OCI-LY3 (cell line): ENCODE measurements around the gene ADAP1.

Source experiments
- H2AFZ ChIP-seq: fragments of 200-600, 300-600 bp; shearing (Covaris generic); 2 replicates; pipeline ENCODE4 v1.6.0; 2014; ENCODE audit warnings: antibody characterized with exemption, low read depth, low read length
- H3K27ac ChIP-seq: fragments of 200-600, 300-600 bp; sonication (generic); 2 replicates; pipeline ENCODE4 v1.5.1; 2014; ENCODE audit warnings: mild to moderate bottlenecking, low read length, moderate library complexity, mixed read lengths
- H3K27me3 ChIP-seq: fragments of 200-600, 300-600 bp; sonication (generic); 2 replicates; pipeline ENCODE4 v1.6.1; 2014; ENCODE audit warnings: low read depth, low read length, mixed read lengths
- H3K36me3 ChIP-seq: fragments of 200-600, 300-600 bp; sonication (generic); replicated peaks from 2 replicates; pipeline ENCODE3; 2014; ENCODE audit warnings: low read depth, low read length, mixed read lengths
- H3K4me1 ChIP-seq: fragments of 300-600, 200-600 bp; sonication (generic); 2 replicates; pipeline ENCODE4 v1.6.1; 2014; ENCODE audit warnings: low read length, mixed read lengths
- H3K4me2 ChIP-seq: fragments of 200-600, 300-600 bp; sonication (generic); 2 replicates; pipeline ENCODE4 v1.6.1; 2014; ENCODE audit warnings: low read length, mixed read lengths
- H3K4me3 ChIP-seq: fragments of 300-600, 200-600 bp; sonication (generic); 2 replicates; pipeline ENCODE4 v1.5.1; 2014; ENCODE audit warnings: antibody characterized with exemption, mild to moderate bottlenecking, low read length, moderate library complexity
- H3K79me2 ChIP-seq: fragments of 300-600, 200-600 bp; shearing (Covaris generic); 2 replicates; pipeline ENCODE4 v1.6.1; 2014; ENCODE audit warnings: mild to moderate bottlenecking, low read length, mixed read lengths
- H3K9ac ChIP-seq: fragments of 300-600, 200-600 bp; shearing (Covaris generic); 2 replicates; pipeline ENCODE4 v1.6.0; 2014; ENCODE audit warnings: mild to moderate bottlenecking, low read length, moderate library complexity
- H3K9me3 ChIP-seq: fragments of 200-600, 300-600 bp; shearing (Covaris generic); 2 replicates; pipeline ENCODE4 v1.6.1; 2014; ENCODE audit warnings: low read length, mixed read lengths; ENCODE audit not compliant: insufficient read depth
- H4K20me1 ChIP-seq: fragments of 200-600, 300-600 bp; sonication (generic); 2 replicates; pipeline ENCODE4 v1.6.1; 2016; ENCODE audit warnings: low read length, mixed read lengths; ENCODE audit not compliant: insufficient read depth
- EZH2phosphoT487 ChIP-seq: fragments of 200-600 bp; shearing (Covaris generic); IDR thresholded peaks from 2 replicates; pipeline ENCODE4 v1.6.1; 2018; ENCODE audit warnings: antibody characterized with exemption, mixed run types, low read depth
- TF ChIP-seq, protein P1 (sequence below): fragments of 200-600, 300-600 bp; sonication (generic); IDR thresholded peaks from 2 replicates; pipeline ENCODE4 v1.5.1; 2014; ENCODE audit warnings: antibody characterized with exemption, low read length, low read depth

The ADAP1 gene

GRCh38 chr7:877312-878232 lies 76.9 kb downstream of the ADAP1 start:
- no peaks in the 10 kb centered on the region for H3K27me3 ChIP-seq
- peaks cover 12% of the 10 kb centered on the region for H4K20me1 ChIP-seq
- TF ChIP-seq, protein P1, sequence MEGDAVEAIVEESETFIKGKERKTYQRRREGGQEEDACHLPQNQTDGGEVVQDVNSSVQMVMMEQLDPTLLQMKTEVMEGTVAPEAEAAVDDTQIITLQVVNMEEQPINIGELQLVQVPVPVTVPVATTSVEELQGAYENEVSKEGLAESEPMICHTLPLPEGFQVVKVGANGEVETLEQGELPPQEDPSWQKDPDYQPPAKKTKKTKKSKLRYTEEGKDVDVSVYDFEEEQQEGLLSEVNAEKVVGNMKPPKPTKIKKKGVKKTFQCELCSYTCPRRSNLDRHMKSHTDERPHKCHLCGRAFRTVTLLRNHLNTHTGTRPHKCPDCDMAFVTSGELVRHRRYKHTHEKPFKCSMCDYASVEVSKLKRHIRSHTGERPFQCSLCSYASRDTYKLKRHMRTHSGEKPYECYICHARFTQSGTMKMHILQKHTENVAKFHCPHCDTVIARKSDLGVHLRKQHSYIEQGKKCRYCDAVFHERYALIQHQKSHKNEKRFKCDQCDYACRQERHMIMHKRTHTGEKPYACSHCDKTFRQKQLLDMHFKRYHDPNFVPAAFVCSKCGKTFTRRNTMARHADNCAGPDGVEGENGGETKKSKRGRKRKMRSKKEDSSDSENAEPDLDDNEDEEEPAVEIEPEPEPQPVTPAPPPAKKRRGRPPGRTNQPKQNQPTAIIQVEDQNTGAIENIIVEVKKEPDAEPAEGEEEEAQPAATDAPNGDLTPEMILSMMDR, result no peak
- peak overlapping the region; percentile 48 for H3K27ac ChIP-seq
- peaks cover 12% of the 10 kb centered on the region for H3K36me3 ChIP-seq
- peaks cover 17% of the 10 kb centered on the region for H3K4me1 ChIP-seq
- peak overlapping the region; percentile 88 for H3K9ac ChIP-seq
- H3K4me3 ChIP-seq, result peak overlapping the region; percentile 94
- peaks cover 57% of the 10 kb centered on the region for H3K79me2 ChIP-seq
- no peak overlapping the region for H2AFZ ChIP-seq
- H3K4me2 ChIP-seq, result peak overlapping the region; percentile 83
- H3K9me3 ChIP-seq, result no peaks in the 10 kb centered on the region

DNA sequence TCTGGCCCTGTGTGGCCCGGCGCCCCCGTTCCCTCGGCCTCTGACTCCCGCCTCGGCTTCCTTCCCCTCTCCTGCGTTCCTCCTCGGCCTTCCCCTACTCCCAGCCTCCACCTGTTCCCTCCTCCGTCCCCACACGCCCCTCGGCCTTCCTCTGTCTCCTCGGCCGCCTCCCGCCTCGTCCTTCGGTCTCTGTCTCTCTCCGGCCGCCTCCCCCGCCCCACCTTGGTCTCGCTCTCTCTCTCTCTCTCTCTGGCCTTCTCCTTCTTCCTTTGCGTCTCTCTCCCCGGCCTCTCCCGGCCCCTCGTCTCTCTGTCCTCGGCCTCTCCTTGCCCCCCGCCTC lies 77.5 kb downstream of the ADAP1 start:
- peak overlapping the region; percentile 94 for H3K4me3 ChIP-seq
- peaks cover 12% of the 10 kb centered on the region for H4K20me1 ChIP-seq
- peaks cover 12% of the 10 kb centered on the region for H3K36me3 ChIP-seq
- peak overlapping the region; percentile 48 for H3K27ac ChIP-seq
- peak overlapping the region; percentile 83 for H3K4me2 ChIP-seq
- H3K79me2 ChIP-seq, result peaks cover 51% of the 10 kb centered on the region
- H3K9ac ChIP-seq, result peak overlapping the region; percentile 88
- peaks cover 17% of the 10 kb centered on the region for H3K4me1 ChIP-seq
- no peaks in the 10 kb centered on the region for H3K27me3 ChIP-seq
- TF ChIP-seq, protein P1, result no peak
- no peak for TF ChIP-seq EZH2phosphoT487
- no peak overlapping the region for H2AFZ ChIP-seq
- no peaks in the 10 kb centered on the region for H3K9me3 ChIP-seq

DNA sequence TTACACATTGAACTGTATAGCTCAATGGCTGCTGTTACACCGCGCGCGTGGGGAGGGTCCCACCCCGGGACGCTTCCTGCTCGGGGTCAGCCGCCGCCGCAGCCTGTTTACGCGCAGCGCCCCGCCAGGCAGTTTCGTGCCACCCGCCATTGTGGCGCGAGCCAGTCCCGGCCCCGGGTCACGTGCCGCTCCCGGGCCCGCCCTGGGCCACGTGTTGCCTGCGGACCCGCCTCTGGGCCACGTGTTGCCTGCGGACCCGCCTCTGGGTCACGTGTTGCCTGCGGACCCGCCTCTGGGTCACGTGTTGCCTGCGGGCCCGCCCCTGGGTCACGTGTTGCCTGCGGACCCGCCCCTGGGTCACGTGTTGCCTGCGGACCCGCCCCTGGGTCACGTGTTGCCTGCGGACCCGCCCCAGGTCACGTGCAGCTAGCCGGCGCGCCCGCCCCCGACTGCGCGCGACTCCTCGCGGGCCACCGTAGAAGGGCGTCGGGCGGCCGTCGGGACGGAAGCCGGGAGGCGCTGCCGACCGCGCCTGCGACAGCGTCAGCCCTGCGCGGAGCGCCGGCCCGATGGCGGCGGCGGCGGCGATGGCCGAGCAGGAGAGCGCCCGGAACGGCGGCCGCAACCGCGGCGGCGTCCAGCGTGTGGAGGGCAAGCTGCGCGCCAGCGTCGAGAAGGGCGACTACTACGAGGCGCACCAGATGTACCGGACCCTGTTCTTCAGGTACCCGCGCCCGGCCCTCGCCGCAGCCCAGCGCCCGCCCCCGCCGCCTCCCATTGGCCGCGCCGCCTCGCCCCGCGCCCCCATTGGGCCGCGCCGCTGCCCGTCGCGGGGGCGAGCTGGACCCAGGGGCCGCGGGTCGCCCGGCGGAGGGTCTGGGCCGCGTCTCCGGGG lies 78.2 kb downstream of the ADAP1 start, which contains the start of gene GET4:
GET4 (plus strand) TSS at position 478 of the 895 bp plus-strand sequence; CDS start at position 570, 92 bp downstream.
- H3K4me2 ChIP-seq, result peak within 1 kb of the TSS; percentile 83
- no peak for TF ChIP-seq EZH2phosphoT487
- TF ChIP-seq, protein P1, result no peak
- H3K27ac ChIP-seq, result peak within 1 kb of the TSS; percentile 48
- H3K27me3 ChIP-seq, result no peaks in the 10 kb centered on the region
- H3K4me1 ChIP-seq, result peaks cover 17% of the 10 kb centered on the region
- peak within 1 kb of the TSS; percentile 94 for H3K4me3 ChIP-seq
- H4K20me1 ChIP-seq, result peaks cover 12% of the 10 kb centered on the region
- peaks cover 44% of the 10 kb centered on the region for H3K79me2 ChIP-seq
- H3K36me3 ChIP-seq, result peaks cover 12% of the 10 kb centered on the region
- no peaks in the 10 kb centered on the region for H3K9me3 ChIP-seq
- H2AFZ ChIP-seq, result no peak within 1 kb of the TSS
- H3K9ac ChIP-seq, result peak within 1 kb of the TSS; percentile 88
